GM19239 (cell line): ENCODE measurements around the gene GOLGA6A.
"Not testable (repeated sequence)": the region's sequence is repeated elsewhere in the genome, so short reads cannot be mapped to it uniquely, and the experiment has no call there.

ENCODE experiments used
- DNase-seq: peaks from one replicate; pipeline ENCODE4 v3.0.0; 2011; ENCODE audit warnings: low spot score; ENCODE audit not compliant: insufficient read length
- FAIRE-seq: peaks from 2 replicates; lab custom pipeline; 2011; peaks lifted over from hg19 to GRCh38; lab: Jason Lieb, UNC

Gene GOLGA6A

DNA sequence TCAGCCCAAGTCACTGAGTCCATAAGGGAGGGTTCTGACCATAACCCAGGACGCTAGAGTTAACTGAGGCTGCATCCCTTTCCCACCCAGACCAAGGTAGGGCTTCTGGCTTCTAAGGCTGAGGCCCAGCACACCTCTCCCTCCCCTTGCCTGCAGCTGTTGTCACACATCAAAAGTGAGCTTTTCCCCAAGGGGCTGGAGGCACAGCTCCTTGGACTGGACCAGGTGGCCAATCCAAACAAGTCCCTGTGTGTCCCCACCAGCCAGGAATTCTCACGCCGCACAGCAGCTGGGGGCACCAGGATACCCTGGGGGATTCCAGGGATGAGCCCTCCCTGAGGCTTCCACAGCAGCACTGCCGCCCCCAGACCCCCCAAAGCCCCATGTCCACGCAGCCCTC lies 25.8 kb upstream of the GOLGA6A start:
- DNase-seq (no peak), FAIRE-seq (no peak)

DNA sequence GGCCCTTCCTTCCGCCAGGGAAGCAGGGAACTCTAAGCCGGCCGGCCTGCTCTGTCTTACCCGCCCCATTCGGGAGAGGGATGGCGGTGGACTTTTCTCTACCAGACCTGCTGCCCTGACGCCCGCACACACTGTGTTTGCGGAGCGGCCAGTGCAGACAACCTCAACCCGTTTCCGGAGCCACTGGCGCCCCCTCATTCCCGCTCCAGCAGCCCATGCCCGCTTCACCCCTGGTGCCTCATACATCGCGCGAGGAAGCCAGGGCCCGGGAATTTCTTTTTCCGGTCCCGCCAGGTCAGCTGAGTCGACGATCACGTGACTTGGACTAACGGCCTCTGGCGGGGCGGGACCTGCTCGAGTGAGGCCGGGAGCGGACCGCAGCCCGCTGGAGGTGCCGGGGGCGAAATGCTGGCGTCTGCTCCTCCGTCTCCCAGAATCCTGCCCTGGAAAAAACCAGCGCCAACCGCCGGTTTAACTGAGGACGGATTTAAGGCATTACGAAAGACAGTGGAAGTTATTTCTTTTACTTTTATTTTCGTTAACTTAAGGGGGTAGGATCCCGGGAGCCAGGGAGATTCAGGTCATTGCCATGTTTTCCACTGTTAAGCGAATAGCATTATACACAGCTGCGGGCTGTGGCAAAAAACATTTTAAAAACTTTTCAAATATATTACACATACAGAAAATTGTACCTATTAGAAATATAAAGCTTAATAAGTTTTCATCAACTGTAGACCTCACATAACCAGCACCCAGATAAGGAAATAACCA lies 17.8 kb upstream of the GOLGA6A start:
- peak; percentile 83 for FAIRE-seq
- peak; percentile 69 for DNase-seq

DNA sequence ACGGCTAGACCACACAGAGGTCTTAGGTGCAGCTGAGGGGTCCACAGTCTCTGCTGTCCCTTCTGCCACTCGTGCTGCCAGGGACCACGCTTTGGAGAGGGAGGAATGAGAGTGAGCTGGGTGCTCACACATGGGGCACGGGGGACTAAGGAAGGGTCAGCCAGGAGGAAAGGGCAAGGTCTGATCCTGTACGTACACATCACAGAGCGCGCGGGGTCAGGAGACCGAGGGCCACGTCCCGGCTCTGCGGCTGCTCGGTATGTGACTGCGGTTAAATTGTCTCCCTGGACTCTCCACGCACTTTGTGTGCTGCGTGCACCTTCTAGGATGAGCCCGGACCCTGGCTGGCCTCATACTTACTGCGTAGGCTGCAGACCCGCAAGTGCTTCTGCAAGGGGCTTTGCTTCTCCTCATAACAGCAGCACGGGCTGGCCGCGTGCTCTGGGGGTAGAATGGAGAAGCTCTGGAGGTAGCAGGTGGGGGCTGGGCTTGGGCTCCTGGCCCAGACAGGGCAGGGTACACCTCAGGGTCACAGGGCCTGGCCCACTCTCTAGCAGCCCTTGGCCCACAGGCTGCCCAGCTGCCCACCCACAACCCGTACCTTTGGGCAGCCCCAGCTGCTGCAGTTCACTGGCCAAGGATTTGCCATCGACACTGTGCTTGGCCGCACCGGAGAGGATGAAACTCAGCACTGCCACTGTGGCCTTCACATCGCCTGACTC lies 14.6 kb upstream of the GOLGA6A start:
- FAIRE-seq, DNase-seq: not testable (repeated sequence)

DNA sequence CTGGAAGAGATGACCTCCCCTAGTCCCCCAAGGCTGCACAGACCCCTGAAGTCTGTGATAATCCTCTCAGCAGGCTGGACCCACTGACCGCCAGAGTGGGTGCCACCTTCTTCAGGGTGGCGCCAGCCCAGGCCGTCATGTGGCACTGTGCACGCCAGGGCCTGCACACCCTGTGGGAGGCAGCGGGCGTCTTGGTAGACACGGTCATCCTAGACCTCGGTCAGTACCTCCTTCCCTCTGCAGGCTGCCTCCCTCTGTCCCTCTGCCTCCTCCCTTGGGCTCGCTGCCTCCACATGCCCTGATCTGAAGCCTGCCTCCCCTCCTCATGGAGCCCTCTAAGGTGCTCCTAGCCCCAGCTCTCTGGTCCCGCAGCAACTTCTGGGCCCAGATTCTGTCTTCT lies 13.3 kb upstream of the GOLGA6A start:
- not testable (repeated sequence) for DNase-seq, FAIRE-seq

DNA sequence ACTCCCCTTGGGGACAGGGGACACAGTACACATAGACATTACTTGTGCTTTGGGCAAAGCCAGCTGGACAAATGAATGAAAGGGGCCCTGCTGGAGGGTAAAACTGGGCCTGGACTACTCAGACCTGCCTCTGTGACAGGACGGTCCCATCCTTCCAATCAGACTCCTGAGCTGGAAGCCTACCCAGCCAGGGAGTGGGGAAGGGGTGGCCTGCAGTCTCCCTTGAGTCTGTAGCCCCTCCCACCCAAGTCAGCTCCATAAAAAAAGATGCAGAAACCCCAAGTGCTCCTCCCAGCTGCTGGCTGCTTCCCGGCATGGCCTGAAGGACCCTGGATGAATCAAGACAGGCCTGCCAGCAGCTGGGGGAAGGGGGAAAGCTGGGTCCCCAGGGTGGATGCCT lies 12.2 kb upstream of the GOLGA6A start:
- DNase-seq, FAIRE-seq: not testable (repeated sequence)

DNA sequence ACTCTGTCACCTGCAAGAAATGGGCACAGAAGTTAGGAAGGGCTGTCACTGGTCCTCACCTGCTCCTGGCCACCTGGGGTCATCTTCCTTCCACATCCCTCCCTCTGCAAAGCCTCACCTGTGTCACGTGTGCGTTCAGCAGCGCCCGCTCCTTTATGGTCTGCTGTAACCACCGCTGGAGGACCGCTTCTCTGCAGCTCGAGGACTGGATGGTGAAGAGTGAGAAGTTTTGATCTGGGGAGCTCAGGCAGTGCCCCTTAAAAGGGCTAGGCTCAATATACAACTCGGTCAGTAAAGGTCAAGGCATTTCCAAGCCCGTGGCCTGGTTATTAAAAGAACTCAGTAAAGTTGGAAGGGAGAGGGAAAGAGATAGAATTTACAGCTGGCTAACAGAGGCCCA lies 6.6 kb downstream of the GOLGA6A start:
- FAIRE-seq, DNase-seq: not testable (repeated sequence)

DNA sequence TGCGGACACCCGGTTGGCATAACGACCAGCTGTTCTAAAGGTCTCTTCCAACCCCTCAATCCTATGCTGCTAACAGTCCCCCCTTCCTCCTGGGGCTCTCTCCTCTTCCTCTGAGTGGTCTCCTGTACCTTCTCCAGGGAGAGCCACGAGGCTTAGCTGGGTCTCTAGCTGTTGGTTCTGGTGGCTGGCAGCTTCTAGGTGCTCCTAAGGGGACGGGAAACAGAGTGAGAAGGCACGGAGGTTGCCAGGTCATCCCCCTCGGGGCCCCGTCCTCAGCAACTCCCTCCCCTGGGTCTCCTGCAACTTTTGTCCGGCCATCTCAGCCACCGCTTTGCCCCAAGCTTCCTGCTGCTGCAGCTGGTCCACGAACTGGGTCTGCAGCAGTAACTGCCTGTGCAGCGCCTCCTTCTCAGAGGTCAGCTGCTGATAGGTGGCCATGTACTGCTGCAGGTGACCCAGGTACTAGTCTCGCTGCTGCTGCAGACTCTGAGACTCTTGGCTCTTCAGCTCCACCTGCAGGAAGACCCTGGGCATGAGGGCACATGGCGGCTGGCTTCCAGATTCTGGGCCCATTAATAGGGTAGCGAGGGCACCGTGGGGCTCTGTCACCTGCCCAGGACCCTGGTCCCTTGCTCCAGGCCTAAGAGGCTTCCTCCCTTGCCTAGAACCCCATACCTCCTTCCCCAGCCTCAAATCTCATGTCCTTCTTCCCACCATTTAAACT lies 9.6 kb downstream of the GOLGA6A start:
- not testable (repeated sequence) for FAIRE-seq

DNA sequence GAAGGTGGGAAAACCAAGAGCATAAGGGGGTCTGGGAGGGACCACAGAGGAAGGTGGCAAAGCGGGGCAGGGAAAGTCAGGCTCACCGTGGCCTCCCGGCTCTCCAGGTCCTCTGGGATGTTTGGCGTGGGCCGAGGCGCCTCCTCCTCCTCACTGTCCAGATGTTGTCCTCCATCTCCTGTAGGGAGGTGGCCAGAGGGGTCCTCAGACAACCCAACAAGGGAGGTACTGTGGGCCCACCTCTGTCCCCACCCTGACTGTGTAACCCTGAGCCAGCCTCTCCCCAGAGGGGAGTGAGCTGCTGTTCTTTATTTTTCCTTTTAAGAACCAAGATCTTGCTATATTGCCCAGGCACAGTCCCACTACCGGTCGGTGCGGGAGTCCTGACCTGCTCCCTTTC lies 10.2 kb downstream of the GOLGA6A start:
- FAIRE-seq = not testable (repeated sequence)

More for the DNA sequence above, 9.6 kb downstream of the GOLGA6A start:
- DNase-seq = not testable (repeated sequence)

DNA sequence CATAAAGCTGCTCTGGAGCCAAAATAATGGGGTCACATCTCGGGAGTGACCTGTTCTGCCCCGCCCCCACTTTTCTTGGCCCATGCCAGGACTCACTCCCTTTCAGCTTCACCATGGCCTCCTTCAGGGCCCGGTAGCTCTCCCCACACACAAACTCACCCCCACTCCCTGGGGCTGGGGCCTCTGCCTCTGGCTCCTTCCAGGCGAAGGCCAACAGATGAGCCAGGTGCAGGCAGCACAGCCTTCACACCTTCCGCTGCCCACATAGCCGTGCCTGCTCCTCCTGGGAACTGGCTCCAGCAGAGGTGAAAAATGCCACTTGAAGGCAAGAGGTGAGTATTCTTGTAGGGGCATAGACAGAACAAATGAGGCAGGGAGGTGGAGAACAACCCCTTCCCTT lies 10.7 kb downstream of the GOLGA6A start:
- not testable (repeated sequence) for FAIRE-seq, DNase-seq

More for the DNA sequence above, 10.2 kb downstream of the GOLGA6A start:
- not testable (repeated sequence) for DNase-seq

DNA sequence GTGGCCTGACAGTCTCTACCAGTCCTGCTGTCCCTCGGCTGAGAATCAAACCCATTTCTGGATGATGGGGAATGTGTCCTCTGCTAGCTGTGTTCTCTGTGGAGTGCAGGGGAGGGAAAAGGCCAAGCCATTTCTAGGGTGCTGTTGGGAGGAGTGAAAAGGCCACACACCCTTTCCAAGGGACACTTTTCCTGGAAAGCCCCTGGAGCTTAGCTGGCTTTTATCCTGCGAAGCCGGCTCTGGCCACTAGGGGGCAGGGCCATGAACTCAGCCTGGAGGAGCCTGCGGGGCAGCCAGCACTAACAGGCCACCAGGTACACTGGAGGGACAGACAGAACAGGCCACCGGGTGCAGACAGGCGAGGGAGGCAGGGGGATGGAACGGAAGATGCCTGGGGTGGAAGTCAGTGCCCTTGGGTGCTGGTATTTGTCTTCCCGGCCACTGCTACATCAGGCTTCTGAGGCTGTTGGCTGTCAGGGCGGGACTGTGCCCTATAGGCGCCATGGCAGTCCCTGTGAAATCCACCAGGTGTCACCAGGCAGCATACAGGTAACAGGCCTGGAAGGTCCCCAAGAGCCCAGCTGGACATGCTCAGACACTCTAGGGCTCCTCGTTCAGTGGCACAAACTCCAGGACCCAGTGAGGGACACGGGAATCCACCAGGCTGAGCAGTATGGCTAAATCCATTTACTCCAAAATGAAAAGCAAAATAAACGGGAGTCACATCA lies 16.5 kb downstream of the GOLGA6A start:
- peak; percentile 82 for FAIRE-seq

DNA sequence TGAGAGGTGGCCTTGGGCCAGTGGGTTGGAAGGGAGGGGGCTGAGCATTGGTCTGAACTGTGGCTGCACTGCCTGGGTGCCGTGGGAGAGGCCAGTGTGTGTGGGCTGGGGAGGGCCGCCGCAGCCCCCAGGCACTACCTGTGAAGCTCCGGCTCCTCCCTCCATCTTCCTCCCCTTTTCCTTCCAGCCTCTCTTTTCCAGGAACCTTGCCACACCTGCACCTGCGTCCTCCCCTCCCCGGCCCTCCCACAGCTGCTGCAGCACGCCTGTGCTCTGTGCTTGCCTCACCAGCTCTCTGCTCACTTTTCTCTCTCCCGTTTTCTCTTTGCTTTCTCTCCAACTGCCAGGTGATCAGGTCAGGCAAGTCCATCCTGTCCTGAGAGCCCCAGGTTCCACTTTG lies 17.5 kb downstream of the GOLGA6A start:
- not testable (repeated sequence) for DNase-seq, FAIRE-seq

More for the DNA sequence above, 16.5 kb downstream of the GOLGA6A start:
- not testable (repeated sequence) for DNase-seq

DNA sequence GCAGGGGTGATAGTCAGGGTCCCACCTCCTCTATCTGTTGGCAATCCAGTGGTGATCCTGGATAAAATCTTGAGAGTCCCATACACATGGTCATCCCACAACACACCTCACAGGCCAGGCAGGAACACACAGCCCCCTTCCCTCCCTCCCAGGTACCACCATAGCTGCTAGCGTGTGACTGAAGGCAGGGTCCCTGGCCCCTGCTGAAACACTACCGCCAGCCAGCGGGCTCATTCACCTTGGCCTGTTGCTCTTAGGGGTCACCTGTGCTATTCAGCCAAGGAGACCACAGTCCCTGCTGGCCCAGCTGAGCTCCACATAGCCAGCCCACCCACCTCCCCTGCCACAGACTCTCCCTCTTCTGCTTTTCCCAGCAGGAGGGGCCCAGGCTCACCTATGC lies 18.2 kb downstream of the GOLGA6A start:
- not testable (repeated sequence) for FAIRE-seq, DNase-seq

DNA sequence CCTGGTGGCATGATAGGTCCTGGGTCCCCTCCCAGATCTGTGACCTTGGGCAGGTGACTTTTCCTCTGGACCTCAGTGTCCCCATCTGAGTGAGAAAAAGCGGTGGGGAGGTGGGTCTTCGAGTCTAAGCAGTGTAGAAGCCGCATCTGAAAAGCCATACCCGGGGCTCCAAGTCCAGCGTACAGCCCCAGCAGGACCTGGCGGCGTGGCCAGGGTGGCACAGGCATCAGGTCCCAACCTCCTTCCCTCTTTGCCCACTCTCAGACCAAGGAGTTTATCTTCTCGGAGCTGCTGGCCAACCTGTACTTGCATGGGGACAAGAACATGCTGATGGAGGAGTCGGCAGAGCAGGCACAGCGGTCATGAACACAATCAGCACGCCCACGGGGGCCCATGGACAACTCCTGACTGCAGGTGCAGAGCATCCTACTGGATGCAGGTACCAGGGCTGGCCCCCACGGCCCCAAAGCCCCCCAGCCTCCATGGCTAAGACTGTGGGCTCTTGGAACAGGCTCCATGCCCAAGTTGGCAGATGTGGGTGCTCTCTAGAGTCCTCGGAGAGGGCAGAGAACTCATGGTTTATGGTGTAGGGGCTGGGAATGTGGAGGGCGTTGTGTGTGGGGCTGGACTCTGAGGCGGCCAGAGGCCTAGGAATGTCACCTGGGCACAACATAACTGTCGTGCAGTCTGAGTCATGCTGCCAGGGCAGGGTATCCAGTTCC lies 18.8 kb downstream of the GOLGA6A start:
- not testable (repeated sequence) for FAIRE-seq, DNase-seq

DNA sequence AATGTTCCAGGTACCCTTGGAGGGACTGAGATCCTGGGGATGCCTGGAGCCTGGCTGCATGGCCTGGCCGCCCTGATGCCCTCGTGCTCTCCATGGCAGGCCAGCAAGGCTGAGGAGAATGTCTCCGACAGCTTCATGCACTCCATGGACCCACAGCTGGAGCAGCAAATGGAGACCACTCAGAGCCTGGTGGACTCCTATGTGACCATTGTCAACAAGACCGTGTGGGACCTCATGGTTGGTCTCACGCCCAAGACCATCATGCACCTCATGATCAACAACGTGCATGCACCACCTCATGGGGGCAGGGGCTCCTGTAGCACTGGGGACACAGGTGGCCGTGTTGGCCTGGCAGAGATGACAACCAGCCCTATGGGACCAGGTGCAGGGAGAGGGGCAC lies 19.7 kb downstream of the GOLGA6A start:
- no peak for DNase-seq
- FAIRE-seq = no peak

DNA sequence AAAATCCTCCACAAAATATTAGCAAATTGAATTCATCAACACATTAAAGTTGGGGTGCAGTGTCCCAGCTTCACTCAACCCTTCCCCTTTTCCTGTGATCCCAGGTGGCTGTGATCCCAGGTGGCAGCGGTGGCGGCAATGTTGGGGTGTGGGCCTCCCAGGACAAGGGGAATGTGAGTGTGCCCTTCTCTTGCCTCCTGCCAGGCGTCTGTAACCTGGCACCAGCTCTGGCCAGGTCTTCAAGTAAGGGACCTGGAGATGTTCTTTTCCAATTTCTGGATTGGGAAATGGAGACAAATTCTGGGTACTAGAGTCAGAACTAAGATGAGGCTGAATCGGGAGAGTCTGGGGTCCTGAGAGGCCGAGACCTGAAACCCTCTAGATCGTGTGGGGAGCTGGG lies 20.1 kb downstream of the GOLGA6A start:
- FAIRE-seq (no peak), DNase-seq (no peak)

DNA sequence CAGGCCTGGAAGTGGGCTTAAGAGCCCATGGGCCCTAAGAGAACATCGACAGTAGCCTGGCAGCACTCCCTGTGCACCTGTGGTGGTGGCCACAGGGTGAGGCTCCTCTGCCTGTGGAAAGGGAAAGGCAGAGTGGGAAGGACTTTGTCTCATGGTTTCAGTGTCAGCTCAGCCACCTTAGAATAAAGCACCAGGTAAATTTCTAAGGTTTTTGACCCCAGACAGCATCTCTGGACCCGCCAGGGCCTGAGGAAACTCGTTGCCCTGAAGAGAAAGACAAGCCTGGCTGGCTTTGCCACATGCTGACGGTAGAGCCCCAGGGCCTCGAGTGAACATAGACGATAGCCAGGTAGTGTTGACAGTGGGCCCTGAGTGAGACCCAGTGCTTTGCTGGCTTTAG lies 22.1 kb downstream of the GOLGA6A start:
- no peak for DNase-seq
- no peak for FAIRE-seq

DNA sequence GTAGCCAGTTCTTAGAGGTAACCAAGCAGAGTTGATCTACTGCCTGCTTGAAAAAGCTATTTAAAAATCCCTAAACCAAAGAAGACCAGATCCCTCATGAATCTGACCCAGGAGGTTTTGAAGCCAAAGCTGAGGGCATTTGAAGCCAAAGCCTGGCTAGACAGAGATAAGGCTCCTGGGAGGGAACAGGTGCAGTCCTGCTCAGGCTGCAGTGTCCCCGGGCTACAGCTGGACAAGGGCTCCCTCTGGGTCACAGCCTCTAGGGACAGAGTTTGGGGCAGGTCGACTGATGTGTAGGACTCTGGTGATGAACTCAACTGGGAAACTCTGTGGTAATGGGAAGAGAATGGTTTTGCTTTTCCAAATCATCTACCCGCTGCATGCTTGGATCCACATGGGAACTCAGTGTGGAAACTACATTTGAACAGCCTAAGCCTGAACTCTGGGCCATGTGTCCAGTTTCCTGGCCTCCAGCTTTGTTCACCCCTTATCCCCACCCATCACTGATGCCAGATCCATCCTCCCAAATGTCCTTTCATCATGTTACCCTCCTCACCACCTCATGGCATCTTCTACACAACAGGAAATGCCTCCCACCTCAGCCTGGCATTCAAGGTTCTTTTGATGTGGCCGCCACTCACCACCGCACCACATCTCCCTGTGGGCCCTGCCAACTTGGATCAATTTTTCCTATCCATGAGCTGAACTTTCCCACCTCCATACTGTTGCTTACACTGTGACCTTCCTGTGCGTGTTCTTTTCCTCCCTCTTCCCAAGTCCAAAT lies 23.1 kb downstream of the GOLGA6A start:
- not testable (repeated sequence) for DNase-seq, FAIRE-seq

DNA sequence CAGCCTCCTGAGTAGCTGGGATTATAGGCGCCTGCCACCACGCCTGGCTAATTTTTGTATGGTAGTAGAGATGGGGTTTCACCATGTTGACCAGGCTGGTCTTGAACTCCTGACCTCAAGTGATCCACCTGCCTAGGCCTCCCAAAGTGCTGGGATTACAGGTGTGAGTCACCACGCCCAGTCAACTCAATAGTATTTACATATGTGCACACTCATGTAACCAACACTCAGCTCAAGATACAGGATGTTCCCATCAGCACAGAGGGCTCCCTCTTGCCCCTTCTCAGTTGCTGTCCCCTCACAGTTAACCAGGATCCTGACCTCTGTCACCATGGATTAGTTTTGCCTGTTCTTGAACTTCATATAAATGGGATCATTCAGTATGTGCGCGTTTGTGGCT lies 26.0 kb downstream of the GOLGA6A start:
- not testable (repeated sequence) for FAIRE-seq, DNase-seq
